ENCODE measurements around the gene BLVRB. TPM values are rescaled to one million over a fixed set of nuclear protein-coding genes. Genes with fewer than 3 reads are reported as not detected.
"Not testable (repeated sequence)": the region's sequence is repeated elsewhere in the genome, so short reads cannot be mapped to it uniquely, and the experiment has no call there.

Gene BLVRB
- total RNA-seq, 1 experiment from 2014 or later: 433 TPM

DNA sequence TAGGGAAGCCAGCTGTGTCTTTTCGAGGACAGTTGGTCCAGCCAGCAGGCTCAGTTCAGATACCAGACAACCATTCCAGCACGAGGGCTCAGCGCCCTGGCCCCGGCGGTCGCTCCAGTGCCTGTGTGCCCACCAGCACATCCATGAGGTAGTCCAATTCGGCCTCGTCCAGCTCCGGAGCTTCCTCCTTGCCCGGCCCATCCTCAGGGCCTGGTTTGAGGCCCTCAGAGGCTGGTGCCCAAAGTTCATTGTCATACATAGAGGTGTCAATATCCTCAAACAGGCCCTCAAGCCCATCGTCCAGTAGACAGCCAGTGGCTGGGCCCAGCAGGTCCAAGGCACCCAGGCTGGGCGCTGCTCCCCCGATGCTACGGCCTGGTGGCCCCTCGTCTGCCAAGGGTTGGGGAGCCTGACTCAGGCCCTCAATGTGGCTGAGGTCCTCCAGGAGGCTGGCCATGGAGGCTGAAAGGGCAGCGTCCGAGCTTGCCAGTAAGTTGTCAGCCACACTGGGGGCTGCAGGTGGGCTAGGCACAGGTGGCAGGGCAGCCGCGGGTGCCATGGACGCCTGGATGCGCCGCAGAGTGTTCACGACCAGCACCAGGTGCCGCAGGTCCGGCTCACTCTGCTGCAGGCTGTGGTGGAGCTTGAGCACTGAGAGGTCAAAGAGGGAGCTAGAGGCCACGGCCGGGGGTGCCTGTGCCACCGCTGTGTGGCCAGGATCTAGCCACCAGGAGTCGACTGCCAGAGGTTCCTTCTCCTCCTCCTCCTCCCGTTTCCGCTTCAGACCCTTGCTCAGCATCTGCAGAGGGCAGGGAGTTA, 42.6 kb downstream of the BLVRB start:
- no peak for DNase-seq (ENCODE audit: low spot score)

DNA sequence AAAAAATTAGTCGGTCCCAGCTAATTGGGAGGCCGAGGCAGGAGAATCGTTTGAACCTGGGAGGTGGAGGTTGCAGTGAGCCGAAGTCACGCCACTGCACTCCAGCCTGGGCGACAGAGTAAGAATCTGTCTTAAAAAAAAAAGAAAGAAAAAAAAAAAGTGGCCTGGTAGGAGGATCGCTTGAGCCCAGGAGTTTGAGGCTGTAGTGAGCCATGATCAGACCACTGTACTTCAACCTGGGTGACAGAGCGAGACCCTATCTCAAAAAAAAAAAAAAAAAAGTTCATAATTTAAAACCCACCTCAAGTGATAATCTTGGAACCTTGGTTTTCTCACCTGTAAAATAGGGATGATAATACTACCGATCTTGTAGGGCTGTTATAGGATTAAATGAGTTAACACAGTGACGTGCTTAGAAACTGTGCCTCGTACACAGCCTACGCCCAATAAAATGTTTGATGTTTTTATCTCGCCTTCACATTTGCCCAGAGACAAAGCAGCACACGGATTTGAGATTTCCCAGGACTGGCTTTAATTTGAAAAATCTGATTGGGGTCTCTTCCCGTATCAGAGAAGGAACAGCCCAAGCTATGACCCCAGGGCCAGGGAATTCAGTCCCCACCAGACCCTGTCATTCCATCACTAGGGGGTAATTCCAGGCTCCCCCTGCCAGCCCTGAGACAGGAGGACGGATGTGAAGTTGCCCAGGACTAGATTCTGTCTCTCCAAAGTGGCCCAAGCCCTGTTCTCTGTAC, 43.4 kb downstream of the BLVRB start:
- DNase-seq (ENCODE audit: low spot score): no peak

DNA sequence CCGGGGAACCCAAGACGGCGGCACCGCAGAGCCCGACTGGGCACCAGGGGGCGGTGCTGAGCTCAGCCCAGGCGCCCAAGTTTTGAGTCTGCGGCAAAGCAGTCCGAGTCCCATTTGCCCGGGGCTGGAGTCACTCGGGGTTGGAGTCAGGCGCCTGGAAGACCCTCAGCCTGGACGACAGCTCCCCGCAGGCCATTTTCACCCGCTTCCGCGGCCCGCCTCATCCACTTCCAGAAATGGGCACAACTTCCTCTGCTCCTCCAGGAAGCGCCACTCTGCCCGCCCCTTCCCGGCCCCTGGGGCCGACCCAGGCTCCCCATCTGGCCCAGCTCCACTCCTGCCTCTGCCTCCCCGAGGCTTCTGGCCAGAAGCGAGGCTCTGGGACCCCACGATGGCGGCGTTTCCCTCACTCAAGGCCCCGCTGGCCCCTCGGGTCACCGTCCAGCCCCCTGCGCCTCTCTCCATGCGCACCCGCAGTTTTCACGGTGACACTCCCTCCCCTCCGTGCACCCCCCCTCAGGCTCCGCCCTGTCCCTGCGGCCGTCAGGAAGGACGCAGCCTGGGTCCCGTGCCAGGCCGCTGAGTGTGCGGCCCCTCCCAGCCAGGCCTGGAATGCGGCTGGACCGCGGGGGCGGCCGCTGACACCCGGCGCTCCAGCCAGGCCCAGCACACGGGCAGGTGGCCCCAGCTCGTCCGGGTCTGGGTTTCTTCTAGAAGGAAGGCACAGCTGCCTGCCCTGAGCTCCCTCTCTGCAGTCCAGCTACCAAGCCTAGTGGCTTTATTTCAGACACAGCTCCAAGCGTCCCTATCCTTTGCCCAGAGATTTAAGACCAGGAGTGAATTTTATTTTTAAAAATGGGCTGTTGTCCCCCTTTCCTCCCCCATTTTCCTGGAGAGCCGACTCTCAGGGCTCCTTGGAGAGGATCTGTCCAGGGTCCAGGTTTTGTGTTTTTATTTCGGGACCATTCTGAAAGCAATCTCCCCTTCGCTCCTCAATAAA, 44.5 kb downstream of the BLVRB start:
- peak; percentile 87 for DNase-seq (ENCODE audit: low spot score)

DNA sequence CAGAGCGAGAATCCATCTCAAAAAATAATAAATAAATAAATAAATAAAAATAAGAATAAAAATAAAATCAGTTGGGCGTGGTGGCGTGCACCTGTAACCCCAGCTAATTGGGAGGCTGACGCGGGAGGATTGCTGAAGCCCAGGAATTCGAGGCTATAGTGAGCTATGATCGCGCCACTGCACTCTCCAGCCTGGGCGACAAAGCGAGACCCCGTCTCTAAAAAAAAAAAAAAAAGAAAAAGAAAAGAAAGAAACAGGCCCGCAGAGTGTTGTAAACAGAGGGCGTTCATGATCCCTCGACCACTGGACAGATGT, 45.1 kb downstream of the BLVRB start:
- DNase-seq (ENCODE audit: low spot score): no peak

DNA sequence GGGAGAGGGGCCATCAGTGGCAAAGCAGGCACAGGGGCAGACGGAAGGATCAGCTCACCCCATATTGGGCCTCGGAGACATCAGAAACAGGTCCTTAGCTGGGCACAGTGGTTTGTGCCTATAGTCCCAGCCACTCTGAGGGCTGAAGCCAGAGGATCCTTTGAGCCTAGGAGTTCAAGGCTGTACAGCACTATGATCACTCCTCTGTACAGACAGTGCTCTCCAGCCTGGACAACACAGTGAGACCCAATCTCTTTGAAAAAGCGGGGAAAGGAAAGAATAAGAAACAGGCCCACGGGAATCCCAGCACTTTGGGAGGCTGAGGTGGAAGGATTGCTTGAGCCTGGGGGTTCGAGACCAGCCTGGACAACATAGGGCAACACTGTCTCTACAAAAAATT, 45.8 kb downstream of the BLVRB start:
- no peak for DNase-seq (ENCODE audit: low spot score)

DNA sequence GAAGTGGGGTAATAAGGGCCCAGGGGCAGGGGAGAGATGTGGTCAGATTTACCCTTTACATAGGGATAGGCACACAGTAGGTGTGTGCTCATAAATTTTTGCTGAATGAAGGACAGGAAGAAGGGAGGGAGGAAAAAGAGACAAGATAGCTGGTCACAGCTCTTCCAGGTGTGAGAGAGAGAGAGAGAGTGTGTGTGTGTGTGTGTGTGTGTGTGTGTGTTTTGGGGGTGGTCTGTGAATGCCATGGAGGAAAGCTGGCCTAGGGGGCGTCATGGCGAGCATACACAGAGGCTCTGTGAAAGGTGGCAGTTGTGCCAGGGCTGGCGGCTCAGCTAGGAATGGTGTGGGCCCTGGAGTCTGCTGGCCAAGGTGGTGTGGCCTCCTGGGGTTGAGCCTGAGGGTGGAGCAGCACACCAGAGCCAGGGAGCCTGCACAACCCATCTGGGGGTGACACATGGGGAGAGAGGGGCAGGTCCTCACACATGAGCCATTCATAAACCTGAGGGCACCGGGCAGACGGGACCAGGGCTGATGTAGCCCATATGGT, 46.4 kb downstream of the BLVRB start:
- DNase-seq (ENCODE audit: low spot score): no peak

DNA sequence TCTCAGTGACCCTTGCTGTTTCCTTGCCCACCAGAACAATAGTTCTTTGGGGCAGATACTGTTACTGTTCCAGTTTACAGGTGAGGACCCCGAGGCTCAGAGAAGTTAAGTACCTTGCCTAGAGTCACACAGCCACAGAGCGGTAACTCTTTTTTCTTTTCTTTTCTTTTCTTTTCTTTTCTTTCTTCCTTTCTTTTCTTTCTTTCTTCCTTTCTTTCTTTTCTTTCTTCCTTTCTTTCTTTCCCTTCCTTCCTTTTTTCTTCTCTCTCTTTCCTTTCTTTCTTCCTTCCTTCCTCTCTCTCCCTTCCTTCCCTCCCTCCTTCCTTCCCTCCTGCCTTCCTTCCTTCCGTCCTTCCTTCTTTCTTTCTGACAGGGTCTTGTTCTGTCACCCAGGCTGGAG, 47.5 kb downstream of the BLVRB start:
- DNase-seq (ENCODE audit: low spot score): no peak

DNA sequence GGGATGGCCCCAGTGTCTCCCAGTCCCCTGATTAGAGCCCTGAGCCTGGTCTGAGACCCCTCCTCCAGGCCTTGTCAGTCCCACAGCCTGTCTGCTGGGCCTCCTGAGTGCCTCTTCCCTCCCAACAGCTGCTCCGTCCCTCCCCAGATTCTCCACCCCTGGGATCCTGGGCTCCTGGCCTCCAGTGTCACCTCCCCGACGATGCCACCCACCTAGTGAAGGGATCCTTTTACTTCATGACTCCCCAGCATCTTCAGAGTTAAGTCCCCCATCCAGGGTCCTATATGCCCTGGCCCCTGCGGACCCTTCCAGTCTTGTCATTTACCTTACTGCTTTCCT, 47.9 kb downstream of the BLVRB start:
- DNase-seq (ENCODE audit: low spot score): no peak

DNA sequence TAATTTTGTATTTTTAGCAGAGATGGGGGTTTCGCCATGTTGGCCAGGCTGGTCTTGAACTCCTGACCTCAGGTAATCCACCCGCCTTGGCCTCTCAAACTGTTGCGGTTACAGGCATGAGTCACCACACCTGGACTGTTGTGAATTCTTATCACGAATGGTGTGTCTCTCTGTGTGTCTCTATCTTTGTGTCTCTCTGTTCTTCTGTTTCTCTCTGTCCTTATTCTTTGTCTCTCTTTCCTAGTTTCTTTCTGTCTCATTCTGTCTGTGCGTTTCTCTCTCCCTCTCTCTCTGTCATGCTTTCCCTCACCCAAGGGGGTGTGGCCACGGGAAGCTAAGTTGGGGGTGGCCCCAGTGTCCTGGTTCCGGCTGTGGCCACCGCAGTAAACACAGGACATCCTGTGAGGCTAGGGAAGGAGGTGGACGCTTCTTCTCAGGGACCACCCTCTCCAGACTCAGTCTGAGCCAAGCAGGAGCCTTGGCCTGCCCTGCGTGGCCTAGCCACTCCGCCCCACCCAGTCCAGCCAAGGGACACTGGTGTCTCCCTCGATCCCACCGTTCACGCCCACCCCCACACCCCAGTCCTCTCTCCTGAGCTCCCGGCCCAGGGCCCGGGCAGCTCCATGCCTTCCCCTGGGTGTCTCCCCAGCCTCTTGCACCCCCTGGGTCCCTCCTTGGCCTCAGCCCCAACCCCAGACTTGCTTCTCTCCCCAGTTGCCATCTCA, 48.5 kb downstream of the BLVRB start:
- DNase-seq (ENCODE audit: low spot score): peak; percentile 91

DNA sequence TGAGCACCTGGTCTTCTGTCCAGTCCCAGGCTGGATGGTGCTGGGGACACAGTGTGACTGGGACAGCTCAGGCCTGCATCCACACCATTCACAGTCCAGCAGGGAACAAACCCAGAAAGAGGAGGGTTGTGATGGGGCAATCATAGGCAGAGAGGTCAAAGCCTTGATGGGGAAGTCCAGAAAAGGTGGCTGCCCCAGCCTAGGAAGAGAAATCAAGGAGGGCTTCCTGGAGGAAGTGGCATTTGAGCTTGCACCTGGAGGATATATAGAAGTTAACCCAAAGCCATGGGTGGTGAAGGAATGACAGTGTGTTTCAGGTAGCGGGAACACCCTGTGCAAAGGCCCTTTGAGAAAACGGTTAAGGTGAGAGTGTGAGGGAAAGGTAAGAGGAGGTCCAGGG, 49.8 kb downstream of the BLVRB start:
- DNase-seq (ENCODE audit: low spot score): no peak

DNA sequence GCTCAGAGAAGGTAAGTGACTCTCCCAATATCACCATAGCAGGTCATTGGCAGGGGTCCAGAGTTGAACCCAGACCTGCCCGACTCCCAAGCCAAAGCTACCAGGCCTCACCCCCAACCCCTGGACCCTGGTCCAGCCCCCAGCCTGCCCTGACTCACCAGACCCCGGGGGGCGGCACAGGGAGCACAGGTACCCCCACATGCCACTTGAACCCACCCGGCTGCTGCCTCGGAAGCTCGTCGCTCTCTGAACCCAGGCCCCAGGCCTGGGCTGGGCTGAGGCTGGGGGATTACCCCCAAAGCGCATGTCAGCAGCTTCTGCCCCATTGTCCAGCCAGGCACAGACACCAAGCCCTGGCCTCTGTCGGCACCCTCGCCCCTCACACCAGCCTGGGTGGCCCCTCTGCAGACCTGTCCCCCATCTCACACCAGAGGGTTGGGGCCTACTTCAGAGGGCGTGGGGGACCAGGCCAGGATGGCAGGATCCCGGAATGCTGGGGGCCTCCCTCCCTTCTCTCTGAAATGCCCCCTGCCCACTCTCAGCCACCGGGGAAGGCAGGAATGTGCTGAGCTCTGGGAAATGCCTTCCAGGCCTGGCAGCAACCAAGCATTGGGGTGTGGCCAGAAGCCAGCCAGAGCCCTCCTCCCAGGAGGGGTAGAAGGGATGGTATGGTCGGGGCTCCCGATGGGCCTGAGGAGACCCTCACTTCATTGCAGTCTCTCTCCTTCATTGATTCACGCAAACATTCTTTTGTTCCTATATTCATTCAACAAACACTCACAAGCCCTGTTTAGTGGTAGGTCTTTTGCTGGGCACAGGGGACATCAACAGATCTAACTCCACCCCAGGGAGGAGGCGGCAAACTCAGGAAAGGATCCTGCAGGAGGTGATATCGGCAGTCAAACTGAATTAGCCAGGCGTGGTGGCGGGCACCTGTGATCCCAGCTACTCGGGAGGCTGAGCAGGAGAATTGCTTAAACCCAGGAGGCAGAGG, 50.7 kb downstream of the BLVRB start:
- DNase-seq (ENCODE audit: low spot score): no peak

DNA sequence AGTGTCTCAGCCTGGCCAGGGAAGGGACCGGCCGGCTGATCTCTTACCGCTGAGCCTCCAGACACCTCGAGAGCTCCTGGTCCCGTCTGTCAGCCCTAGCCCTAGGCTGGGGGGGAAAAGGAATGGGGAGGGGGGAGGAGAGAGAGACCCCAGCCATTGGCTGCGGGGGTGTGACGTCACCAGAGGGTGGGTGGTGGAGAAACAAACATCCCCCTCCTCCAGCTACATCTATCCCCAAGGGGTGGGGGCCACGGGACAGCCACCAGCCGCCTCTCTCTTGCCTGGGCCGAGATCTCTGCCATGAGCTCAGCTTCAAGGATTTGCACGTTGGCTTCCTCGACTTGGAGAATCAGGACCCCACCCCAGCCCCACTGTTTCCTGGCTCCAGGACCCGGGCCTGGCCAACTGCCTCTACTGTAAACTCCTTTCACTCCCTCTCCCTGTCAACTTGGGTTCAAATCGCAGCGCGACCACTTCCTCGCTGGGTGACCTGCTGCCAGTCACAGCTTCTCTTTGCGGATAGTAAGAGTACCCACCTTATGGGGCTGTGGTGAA, 52.2 kb downstream of the BLVRB start, which contains the start of gene PRX:
PRX (minus strand) TSS at position 88 of the 555 bp plus-strand sequence. CDS start 5,446 bp downstream, outside the sequence.
- DNase-seq (ENCODE audit: low spot score): no peak

DNA sequence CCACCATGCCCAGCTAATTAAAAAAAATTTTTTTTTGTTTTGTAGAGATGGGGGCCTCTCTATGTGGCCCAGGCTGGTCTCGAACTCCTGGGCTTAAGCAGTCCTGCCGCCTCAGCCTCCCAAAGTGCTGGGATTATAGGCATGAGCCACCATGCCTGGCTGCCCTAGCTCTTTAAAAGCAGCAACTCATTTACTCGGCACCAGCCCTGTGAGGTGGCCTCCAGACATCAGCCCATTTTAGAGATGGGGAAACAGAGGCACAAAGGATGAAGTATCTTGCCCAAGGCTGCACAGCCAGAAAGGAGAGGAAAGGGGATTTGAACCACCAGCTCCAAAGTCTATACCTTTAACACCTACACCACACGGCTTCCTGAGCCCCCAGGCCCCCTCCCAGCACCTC, 52.7 kb downstream of the BLVRB start:
- DNase-seq (ENCODE audit: low spot score): no peak

DNA sequence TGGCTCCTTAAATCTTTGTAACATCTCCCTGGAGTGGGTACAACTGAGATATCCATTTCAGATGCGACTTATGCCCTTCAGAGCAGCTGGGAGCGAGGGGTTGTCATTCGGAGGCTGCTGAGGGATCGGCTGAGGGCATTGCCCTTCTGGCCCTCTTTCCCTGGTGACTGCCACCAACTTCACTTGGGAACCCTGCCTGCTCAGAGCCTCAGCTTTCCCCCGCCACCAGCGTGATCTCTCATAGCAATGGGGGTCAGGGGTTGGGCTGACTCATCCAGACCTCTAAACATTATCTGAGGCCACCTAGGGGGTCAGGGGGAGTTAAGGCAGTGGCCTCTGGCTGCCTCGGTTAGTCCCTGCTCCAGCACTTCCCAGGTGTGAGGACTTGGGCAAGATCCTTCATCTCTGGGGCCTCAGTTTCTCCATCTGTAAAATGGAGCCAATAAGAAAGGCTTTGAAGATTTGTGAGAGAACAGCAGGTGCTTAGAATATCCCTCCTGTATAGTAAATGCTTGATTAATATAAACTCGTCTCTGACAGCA, 53.5 kb downstream of the BLVRB start:
- DNase-seq (ENCODE audit: low spot score): no peak

DNA sequence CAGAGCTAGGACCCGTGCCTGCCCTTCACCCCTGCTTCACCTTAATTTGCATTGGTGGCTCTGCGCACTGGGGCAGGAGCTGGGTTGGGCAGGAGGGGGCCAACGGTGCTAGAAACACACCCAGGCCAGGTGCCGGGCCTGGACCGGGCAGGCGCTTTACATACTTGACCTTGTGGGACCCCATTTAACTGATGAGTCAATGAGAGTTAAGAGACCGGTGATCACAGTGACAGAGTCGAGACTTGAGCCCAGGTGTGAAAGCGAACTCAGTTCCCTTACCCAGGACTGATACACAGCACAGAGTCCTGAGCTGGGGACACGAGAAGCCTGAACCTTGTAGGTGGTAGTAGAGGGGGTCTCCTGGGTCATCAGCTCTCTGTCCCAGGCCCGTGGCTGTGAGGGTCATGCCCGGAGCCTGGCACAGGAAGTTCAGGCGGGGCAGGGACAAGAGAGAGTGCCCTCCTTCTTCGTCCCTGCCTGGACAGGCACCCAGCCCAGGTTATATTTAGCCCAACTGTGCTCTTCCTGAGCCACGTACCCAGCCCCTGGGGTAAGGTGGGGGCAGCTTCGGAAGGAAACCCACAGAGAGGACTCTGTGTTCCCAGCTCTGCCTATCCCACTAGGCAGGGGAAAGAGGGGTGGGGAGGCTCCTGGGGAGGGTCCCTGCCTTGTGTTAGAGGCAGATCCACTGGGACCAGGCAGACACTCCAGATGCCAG, 54.3 kb downstream of the BLVRB start:
- no peak for DNase-seq (ENCODE audit: low spot score)

DNA sequence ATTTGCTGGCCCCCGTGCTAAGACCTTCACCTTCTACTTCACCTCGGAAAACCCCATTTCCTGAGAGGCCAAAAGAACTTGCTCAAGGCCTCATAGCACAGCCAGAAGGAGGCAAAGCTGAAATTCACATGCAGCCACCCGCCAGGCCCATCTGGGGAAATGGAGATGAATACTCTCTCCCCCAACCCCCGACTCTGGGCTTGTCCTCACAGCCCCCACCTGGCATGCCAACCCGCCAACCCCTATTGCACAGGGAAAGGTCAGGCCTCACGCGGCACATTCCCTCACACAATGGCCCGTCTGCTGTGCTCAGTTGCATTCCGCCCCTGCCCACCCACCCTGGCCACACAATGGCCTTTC, 55.5 kb downstream of the BLVRB start:
- no peak for DNase-seq (ENCODE audit: low spot score)

DNA sequence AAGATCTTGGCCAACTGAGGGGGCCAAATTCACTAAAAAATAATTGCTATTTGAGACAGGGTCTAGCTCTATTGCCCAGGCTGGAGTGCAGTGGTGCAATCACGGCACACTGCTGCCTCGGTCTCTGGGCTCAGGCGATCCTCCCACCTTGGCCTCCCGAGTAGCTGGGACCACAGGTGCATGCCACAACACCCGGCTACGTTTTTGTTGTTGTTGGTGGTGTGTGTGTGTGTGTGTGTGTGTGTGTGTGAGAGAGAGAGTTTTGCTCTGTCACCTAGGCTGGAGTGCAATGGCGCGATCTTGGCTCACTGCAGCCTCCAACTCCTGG, 57.0 kb downstream of the BLVRB start:
- DNase-seq (ENCODE audit: low spot score): not testable (repeated sequence)

DNA sequence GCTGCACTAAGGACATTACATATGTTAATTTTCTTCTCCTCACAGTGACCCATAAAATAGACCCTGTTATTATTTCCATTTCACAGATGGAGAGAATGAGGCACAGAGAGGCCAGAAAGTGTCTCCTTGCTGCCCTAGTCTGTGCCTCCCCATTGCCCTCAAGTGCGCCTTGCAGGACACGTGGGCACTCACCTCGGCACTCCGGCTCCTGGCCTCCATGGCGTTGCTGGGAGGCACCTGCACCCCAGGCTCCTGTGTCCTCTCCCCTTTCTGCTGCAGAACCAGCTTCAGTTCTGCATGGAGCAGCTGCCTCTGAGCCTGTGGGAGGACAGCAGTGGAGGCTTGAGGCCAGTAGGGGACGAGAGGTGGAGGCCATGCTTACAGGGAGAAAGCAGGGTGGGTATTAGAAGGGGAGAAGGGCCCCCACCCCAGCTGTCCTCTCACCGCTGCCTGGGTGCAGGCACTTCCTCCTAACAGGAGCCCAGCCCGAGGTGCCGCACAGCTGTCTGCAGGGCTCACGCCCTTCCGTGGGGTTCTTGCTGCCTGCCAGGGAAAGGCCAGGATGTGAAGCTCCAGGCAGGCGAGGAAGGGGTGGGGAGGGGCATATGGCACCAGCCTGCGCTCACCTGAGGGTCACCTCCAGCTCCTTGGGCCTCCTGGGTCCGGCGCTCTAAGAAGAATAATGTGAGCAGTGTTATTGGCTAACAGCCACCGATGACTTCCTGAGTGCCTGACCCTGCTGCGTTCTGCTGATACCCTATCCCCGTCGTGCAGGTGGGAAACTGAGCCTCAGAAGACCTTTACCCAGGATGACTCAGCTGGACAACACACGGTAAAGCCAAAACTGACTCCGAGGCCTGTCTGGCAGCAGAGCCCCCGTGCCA, 57.6 kb downstream of the BLVRB start:
- DNase-seq (ENCODE audit: low spot score): no peak

Measured in H4 (cell line).